ENCODE results near the gene BCAP31.

GRCh38 chrX:153733651-153734240, 9.6 kb upstream of the BCAP31 start:
- TF ChIP-seq CTCF (IDR thresholded peaks at IDR 0.05) (no peak), POLR2A (IDR thresholded peaks at IDR 0.05) (no peak)
